HL-60/S4 treated with phorbol 12-myristate 13-acetate at 8.2 ng/mL for 4 days and 3 days (cell line): ENCODE measurements around the gene DKC1.
"Not testable (repeated sequence)": the region's sequence is repeated elsewhere in the genome, so short reads cannot be mapped to it uniquely, and the experiment has no call there.

Experiments
- in situ Hi-C: fragments of 300-500 bp; cut with MboI; formaldehyde crosslinking; loops from 2 replicates; pipeline ENCODE4 v1.15.0; 2022; ENCODE audit warnings: low sequenced_read_pairs

Gene DKC1

GRCh38 chrX:154817048-154817618, 54.5 kb downstream of the DKC1 start:
- in situ Hi-C loops: not testable (repeated sequence)

GRCh38 chrX:154818916-154819770, 56.5 kb downstream of the DKC1 start:
- in situ Hi-C loops: no loop called here

GRCh38 chrX:154819771-154820341, 57.2 kb downstream of the DKC1 start:
- in situ Hi-C loops: no loop called here

- in situ Hi-C loops: no loop called here
Measured at GRCh38 chrX:154821523-154821922, 58.9 kb downstream of the DKC1 start.

GRCh38 chrX:154822029-154822428, 59.4 kb downstream of the DKC1 start:
- in situ Hi-C loops: no loop called here

GRCh38 chrX:154824638-154825037, 62.0 kb downstream of the DKC1 start:
- in situ Hi-C loops: loop anchor here (25.0 kb wide), 1 partner anchor 137 kb away; no protein-coding TSS in a partner anchor

- in situ Hi-C loops: loop anchor here (25.0 kb wide), 1 partner anchor 138 kb away; no protein-coding TSS in a partner anchor
Measured at GRCh38 chrX:154825586-154825985, 62.9 kb downstream of the DKC1 start.
